Midbrain (tissue), 1 donor: ENCODE measurements around the gene GJA3.

Experiments used
- DNase-seq: peaks from one replicate; lab custom pipeline; 2025; lab: John Stamatoyannopoulos, UW

Gene GJA3

GRCh38 chr13:20151016-20151415, 9.8 kb downstream of the GJA3 start:
- DNase-seq: no peak

GRCh38 chr13:20150561-20150960, 10.3 kb downstream of the GJA3 start:
- DNase-seq: no peak

- no peak for DNase-seq
These were observed 11.1 kb downstream of the GJA3 start for GRCh38 chr13:20149762-20150161.

- no peak for DNase-seq
These were observed 12.2 kb downstream of the GJA3 start for GRCh38 chr13:20148501-20149183.

GRCh38 chr13:20146381-20146780, 14.5 kb downstream of the GJA3 start:
- DNase-seq: no peak

GRCh38 chr13:20145521-20145920, 15.3 kb downstream of the GJA3 start:
- no peak for DNase-seq

- DNase-seq: no peak
These were observed 16.6 kb downstream of the GJA3 start for GRCh38 chr13:20144141-20144850.

GRCh38 chr13:20142927-20143480, 17.8 kb downstream of the GJA3 start:
- no peak for DNase-seq

GRCh38 chr13:20142023-20142926, 18.6 kb downstream of the GJA3 start:
- no peak for DNase-seq

GRCh38 chr13:20141238-20142022, 19.4 kb downstream of the GJA3 start:
- DNase-seq: no peak

- no peak for DNase-seq
These were observed 20.4 kb downstream of the GJA3 start for GRCh38 chr13:20140487-20140886.

- no peak for DNase-seq
These were observed 23.0 kb downstream of the GJA3 start for GRCh38 chr13:20137875-20138274.

- DNase-seq: no peak
These were observed 23.8 kb downstream of the GJA3 start for GRCh38 chr13:20136781-20137703.

GRCh38 chr13:20134732-20135131, 26.1 kb downstream of the GJA3 start:
- no peak for DNase-seq

GRCh38 chr13:20132052-20132634, 28.7 kb downstream of the GJA3 start:
- DNase-seq: no peak

GRCh38 chr13:20131057-20131832, 29.6 kb downstream of the GJA3 start:
- no peak for DNase-seq

GRCh38 chr13:20130652-20131051, 30.2 kb downstream of the GJA3 start:
- no peak for DNase-seq

GRCh38 chr13:20130012-20130411, 30.8 kb downstream of the GJA3 start:
- DNase-seq: no peak

GRCh38 chr13:20129076-20129475, 31.8 kb downstream of the GJA3 start:
- no peak for DNase-seq
